H54 (cell line): Measurements from ENCODE around the gene RPUSD4.

Source experiments
- DNase-seq: peaks from one replicate; pipeline ENCODE4 v3.0.0; 2011; ENCODE audit warnings: low spot score, mixed read lengths; ENCODE audit not compliant: insufficient read length
- FAIRE-seq: peaks from 3 replicates; lab custom pipeline; 2011; peaks lifted over from hg19 to GRCh38; lab: Jason Lieb, UNC
- POLR2A ChIP-seq: IDR thresholded peaks from 2 replicates; pipeline ENCODE4 v1.6.1; 2011; ENCODE audit warnings: low read depth, mild to moderate bottlenecking, low read length

The RPUSD4 gene

DNA sequence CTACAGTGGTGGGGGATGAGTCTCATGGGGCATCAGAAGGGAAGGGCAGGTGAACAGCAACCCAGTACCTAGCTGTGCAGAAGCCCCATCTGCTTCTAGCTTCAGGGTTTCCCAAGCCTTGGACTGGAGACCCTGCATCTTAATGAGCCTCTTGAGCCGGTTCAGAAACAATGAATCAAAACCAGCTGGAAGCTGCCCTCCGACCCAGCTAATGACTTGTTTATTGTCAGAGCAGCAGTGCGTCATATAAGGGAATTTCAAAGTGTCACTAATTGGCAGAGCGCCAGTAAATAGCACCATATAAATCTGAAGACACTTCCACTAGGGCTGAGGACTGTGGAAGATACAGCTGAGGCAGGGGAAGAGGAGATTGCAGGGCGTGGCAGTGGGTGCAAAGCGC is 57.5 kb downstream of the RPUSD4 start:
- FAIRE-seq (no peak), DNase-seq (no peak)
- TF ChIP-seq POLR2A, result no peak

DNA sequence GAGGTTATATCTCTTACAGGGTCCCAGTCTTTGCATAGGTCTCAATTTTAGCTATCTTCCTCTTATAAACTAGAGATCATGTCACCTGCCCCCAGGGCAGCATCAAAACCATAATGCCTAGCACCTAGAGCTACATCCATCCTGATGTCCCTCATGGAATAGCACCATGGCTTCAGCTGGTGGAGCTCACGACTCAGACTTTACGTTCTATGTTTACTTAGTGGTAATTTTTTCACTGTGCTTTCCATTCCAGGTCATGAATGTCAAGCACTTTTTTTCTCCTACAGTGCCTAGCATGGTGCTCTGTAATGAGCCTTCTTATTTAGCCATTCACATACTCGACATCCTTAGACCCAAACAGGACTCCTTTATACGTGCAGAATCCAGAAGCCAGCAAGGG is 58.4 kb downstream of the RPUSD4 start:
- TF ChIP-seq POLR2A, result no peak
- no peak for DNase-seq
- no peak for FAIRE-seq

- DNase-seq, result no peak
- FAIRE-seq, result no peak
- TF ChIP-seq POLR2A, result no peak
Measured at GRCh38 chr11:126152586-126152985, 58.9 kb downstream of the RPUSD4 start.

- FAIRE-seq (no peak), DNase-seq (no peak)
- no peak for TF ChIP-seq POLR2A
Measured at GRCh38 chr11:126152152-126152551, 59.3 kb downstream of the RPUSD4 start.
